K562 (cell line): ENCODE results near the gene CMIP. TPM values are rescaled to one million over a fixed set of nuclear protein-coding genes. Genes with fewer than 3 reads are reported as not detected.

ENCODE experiments used
- ARID1B ChIP-seq: fragments of 450-650 bp; IDR thresholded peaks from 2 replicates; pipeline ENCODE4 v1.6.1; 2016; ENCODE audit warnings: antibody characterized with exemption, mild to moderate bottlenecking, inconsistent platforms
- ESRRA ChIP-seq: fragments of 450-650 bp; IDR thresholded peaks from 2 replicates; pipeline ENCODE4 v1.6.1; 2014; ENCODE audit warnings: low read depth, mild to moderate bottlenecking, moderate library complexity, borderline replicate concordance
- GATA2 ChIP-seq: sonication (generic); formaldehyde crosslinking; IDR thresholded peaks from 2 replicates; pipeline ENCODE4 v1.4.0; 2020; ENCODE audit warnings: mild to moderate bottlenecking, missing genetic modification reagents
- HDAC1 ChIP-seq, 2 experiments: fragments of 450-650 bp; IDR thresholded peaks; 2 replicates each; pipeline ENCODE4 v1.6.1; 2016 to 2017; ENCODE audit warnings: inconsistent platforms in 1 of 2, mild to moderate bottlenecking in 1 of 2, moderate library complexity in 1 of 2
- HSF4 ChIP-seq: fragments of 250-450 bp; sonication (Bioruptor Pico); IDR thresholded peaks from 2 replicates; pipeline ENCODE4 v2.1.2; 2022; ENCODE audit warnings: mild to moderate bottlenecking, moderate library complexity, borderline replicate concordance
- JUND ChIP-seq, 2 experiments: IDR thresholded peaks; 2 replicates in 1 of 2; 3 replicates in 1 of 2; pipeline ENCODE4 v1.6.1; 2011; ENCODE audit warnings: borderline replicate concordance in 2 of 2, low read depth in 2 of 2, low read length in 2 of 2, improper control_type of control experiment in 1 of 2, missing biosample characterization in 1 of 2, missing genetic modification characterization in 1 of 2, missing genetic modification reagents in 1 of 2
- KDM4B ChIP-seq, 2 experiments: fragments of 450-650 bp in 1 of 2; sonication (generic) in 1 of 2; IDR thresholded peaks; 2 replicates each; pipeline ENCODE4 v1.6.1; 2016 to 2017; ENCODE audit warnings: borderline replicate concordance in 2 of 2, antibody characterized with exemption in 1 of 2, low read depth in 1 of 2, mild to moderate bottlenecking in 1 of 2
- NBN ChIP-seq: fragments of 450-650 bp; IDR thresholded peaks from 2 replicates; pipeline ENCODE4 v1.6.1; 2016; ENCODE audit warnings: low read depth, mild to moderate bottlenecking
- OTX1 ChIP-seq: fragments of 450-650 bp; formaldehyde crosslinking; IDR thresholded peaks from 2 replicates; pipeline ENCODE4 v1.4.0; 2022; ENCODE audit warnings: mild to moderate bottlenecking
- PCBP2 ChIP-seq: fragments of 200-400 bp; formaldehyde crosslinking; IDR thresholded peaks from 2 replicates; pipeline ENCODE4 v1.6.1; 2018; ENCODE audit warnings: low read length, low read depth, mild to moderate bottlenecking, moderate library complexity; ENCODE audit not compliant: poor library complexity, severe bottlenecking
- POLR2AphosphoS5 ChIP-seq: IDR thresholded peaks from 2 replicates; pipeline ENCODE4 v1.6.1; 2011; ENCODE audit warnings: mild to moderate bottlenecking, low read depth, low read length, moderate library complexity; ENCODE audit not compliant: control insufficient read depth, insufficient read depth
- PPARD ChIP-seq: fragments of 250-450 bp; sonication (Bioruptor Pico); IDR thresholded peaks from 2 replicates; pipeline ENCODE4 v1.8.0; 2022; ENCODE audit warnings: inconsistent platforms, mild to moderate bottlenecking, moderate library complexity
- RERE ChIP-seq: sonication (generic); formaldehyde crosslinking; IDR thresholded peaks from 2 replicates; pipeline ENCODE4 v1.8.0; 2023; ENCODE audit warnings: missing genetic modification reagents, mild to moderate bottlenecking, borderline replicate concordance
- SNAPC5 ChIP-seq: fragments of 250-450 bp; sonication (Bioruptor Pico); IDR thresholded peaks from 2 replicates; pipeline ENCODE4 v1.8.0; 2021; ENCODE audit warnings: moderate library complexity, mild to moderate bottlenecking, inconsistent platforms
- SOX6 ChIP-seq: fragments of 450-650 bp; IDR thresholded peaks from 2 replicates; pipeline ENCODE4 v1.6.1; 2014; ENCODE audit warnings: mild to moderate bottlenecking
- STAT6 ChIP-seq: sonication (generic); formaldehyde crosslinking; IDR thresholded peaks from 2 replicates; pipeline ENCODE4 v1.8.1; 2023; ENCODE audit warnings: mild to moderate bottlenecking, missing genetic modification reagents
- TEAD4 ChIP-seq, 2 experiments: sonication (generic) in 1 of 2; formaldehyde crosslinking in 1 of 2; IDR thresholded peaks; 2 replicates each; pipeline versions ENCODE4 v1.6.1 to v1.8.0; 2012 to 2022; ENCODE audit warnings: borderline replicate concordance in 1 of 2, inconsistent platforms in 1 of 2, low read length in 1 of 2, mild to moderate bottlenecking in 1 of 2, missing genetic modification reagents in 1 of 2
- ZNF644 ChIP-seq: fragments of 200-800 bp; sonication (Bioruptor generic); IDR thresholded peaks from 2 replicates; pipeline ENCODE4 v1.6.1; 2016; ENCODE audit warnings: low read depth, missing genetic modification characterization, missing compliant biosample characterization
- polyA plus RNA-seq, 8 experiments: library from polyadenylated mRNA; depleted of rRNA in 4 of 8; stranded (reverse) in 5 of 8; unstranded in 3 of 8; fragments of >200 nt; fragmentation: Nextera tagmentation in 2 of 8; fragmentation: Illumina TruSeq in 1 of 8; extraction: Ambion mirVana in 2 of 8; extraction: Trizol in 1 of 8; gene quantifications; 2 replicates each; pipeline versions ENCODE4 v1.2.1 to v1.2.3, GENCODE V29; 2011 to 2014; ENCODE audit warnings: inconsistent platforms in 1 of 8, missing spikeins in 1 of 8
- total RNA-seq, 7 experiments: library from RNA; depleted of rRNA in 6 of 7; stranded (reverse); fragments of >200 nt in 6 of 7; fragmentation: Illumina TruSeq in 2 of 7; extraction: Trizol in 2 of 7; gene quantifications; 2 replicates each; pipeline versions ENCODE4 v1.2.1 to v1.2.3, GENCODE V29; 2011 to 2021; ENCODE audit warnings: low replicate concordance in 1 of 7

The CMIP gene
- total and polyA plus RNA-seq, 9 of the 15 experiments (the other 6 are each of a cell fraction or from before 2014, with no cell fraction given), result 0.94 to 82.5 (median 10.3) TPM

- TF ChIP-seq ZNF644 (tag) (no peak), SOX6 (peak; percentile 70), ARID1B (peak; percentile 85), STAT6 (no peak), OTX1 (CRISPR knock-in tag) (no peak), TEAD4 (IDR thresholded peaks at IDR 0.05; ENCODE audit: low read length) (peak; percentile 68), TEAD4 (CRISPR knock-in tag; IDR thresholded peaks at IDR 0.05; ENCODE audit: borderline replicate concordance) (no peak), HDAC1 (IDR thresholded peaks at IDR 0.05) (peak in 1 of 2 experiments; percentile 64; a peak in 2 of 4 replicates), RERE (no peak), JUND (IDR thresholded peaks at IDR 0.05; ENCODE audit: borderline replicate concordance, low read depth, low read length) (peak; percentile 24; the same call in 1 of the 2 replicates), JUND (tag; IDR thresholded peaks at IDR 0.05; ENCODE audit: borderline replicate concordance, low read depth, low read length) (no peak), ESRRA (0 out of 2 replicates have a peak, but pooled peaks have one; percentile 12), POLR2AphosphoS5 (peak; percentile 68), GATA2 (peak; percentile 78), PPARD (no peak), PCBP2 (no peak), SNAPC5 (CRISPR knock-in tag) (no peak), KDM4B (IDR thresholded peaks at IDR 0.05; ENCODE audit: borderline replicate concordance in 2 of 2, low read depth in 1 of 2) (0 out of 4 replicates have a peak, but pooled peaks of 1 of the 2 experiments have one; percentile 6), HSF4 (no peak), NBN (no peak; the same call in 1 of the 2 replicates)
These were observed 189.2 kb downstream of the CMIP start (continued) for GRCh38 chr16:81633680-81634379.
